ENCODE results near the gene PCGF3. TPM values are rescaled to one million over a fixed set of nuclear protein-coding genes. Genes with fewer than 3 reads are reported as not detected.
A peak's percentile ranks its signal among the peaks of the same experiment; 100 is the strongest.

The PCGF3 gene
- total RNA-seq, 3 donors from 2014 or later: 60.6 to 71.7 (median 69.4) TPM

DNA sequence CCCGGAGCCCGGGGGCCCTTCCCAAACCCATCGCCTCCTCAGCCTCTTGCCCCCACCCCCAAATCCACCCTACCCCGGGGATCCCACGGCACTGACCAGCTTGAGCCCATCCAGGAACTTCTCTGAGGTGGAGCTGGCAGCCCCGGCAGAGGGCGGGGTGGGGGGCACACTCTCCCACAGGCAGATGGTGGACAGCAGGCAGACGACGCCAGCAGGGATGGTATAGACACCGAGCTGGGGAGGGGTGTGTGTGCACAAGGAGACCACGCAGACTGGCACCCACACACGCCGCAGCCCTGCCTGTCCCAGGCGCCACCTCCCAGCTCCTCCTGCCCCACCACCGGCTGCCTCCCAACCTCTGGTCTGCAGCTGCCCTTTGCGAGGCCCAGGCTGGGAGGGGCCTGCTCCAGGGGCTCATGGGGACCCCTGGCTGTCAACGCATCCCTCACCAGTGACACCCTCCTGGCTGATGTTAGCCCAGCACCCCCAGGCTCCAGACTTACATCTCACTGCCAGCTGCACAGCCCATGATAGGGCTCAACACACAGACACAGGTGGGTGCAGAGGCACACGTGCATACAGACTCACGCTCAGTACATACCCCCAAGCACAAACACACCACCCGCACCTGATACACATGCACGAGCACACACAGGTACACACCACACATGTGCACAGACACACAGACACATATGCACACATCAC, 20.9 kb upstream of the PCGF3 start:
- DNase-seq (ENCODE audit: low spot score in 2 of 2): no peak
- peaks cover 23 to 25% of the 10 kb centered on the region in 2 donors for H3K4me1 ChIP-seq
- TF ChIP-seq POLR2A (IDR thresholded peaks at IDR 0.05) (no peak), POLR2AphosphoS5 (IDR thresholded peaks at IDR 0.05) (no peak)
- TF ChIP-seq, protein P1, sequence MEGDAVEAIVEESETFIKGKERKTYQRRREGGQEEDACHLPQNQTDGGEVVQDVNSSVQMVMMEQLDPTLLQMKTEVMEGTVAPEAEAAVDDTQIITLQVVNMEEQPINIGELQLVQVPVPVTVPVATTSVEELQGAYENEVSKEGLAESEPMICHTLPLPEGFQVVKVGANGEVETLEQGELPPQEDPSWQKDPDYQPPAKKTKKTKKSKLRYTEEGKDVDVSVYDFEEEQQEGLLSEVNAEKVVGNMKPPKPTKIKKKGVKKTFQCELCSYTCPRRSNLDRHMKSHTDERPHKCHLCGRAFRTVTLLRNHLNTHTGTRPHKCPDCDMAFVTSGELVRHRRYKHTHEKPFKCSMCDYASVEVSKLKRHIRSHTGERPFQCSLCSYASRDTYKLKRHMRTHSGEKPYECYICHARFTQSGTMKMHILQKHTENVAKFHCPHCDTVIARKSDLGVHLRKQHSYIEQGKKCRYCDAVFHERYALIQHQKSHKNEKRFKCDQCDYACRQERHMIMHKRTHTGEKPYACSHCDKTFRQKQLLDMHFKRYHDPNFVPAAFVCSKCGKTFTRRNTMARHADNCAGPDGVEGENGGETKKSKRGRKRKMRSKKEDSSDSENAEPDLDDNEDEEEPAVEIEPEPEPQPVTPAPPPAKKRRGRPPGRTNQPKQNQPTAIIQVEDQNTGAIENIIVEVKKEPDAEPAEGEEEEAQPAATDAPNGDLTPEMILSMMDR (IDR thresholded peaks at IDR 0.05): no peak
- no peak overlapping the region for H3K27ac ChIP-seq
- no peaks in the 10 kb centered on the region for H3K9me3 ChIP-seq
- no peaks in the 10 kb centered on the region for H3K36me3 ChIP-seq
- H3K4me3 ChIP-seq: no peak overlapping the region
- intact Hi-C loops (cut with DNase I; ENCODE audit: low total_unique reads): loop anchor here (5.0 kb wide), 1 partner anchor 1883 kb away; no protein-coding TSS in a partner anchor
- H3K27me3 ChIP-seq: no peaks in the 10 kb centered on the region

DNA sequence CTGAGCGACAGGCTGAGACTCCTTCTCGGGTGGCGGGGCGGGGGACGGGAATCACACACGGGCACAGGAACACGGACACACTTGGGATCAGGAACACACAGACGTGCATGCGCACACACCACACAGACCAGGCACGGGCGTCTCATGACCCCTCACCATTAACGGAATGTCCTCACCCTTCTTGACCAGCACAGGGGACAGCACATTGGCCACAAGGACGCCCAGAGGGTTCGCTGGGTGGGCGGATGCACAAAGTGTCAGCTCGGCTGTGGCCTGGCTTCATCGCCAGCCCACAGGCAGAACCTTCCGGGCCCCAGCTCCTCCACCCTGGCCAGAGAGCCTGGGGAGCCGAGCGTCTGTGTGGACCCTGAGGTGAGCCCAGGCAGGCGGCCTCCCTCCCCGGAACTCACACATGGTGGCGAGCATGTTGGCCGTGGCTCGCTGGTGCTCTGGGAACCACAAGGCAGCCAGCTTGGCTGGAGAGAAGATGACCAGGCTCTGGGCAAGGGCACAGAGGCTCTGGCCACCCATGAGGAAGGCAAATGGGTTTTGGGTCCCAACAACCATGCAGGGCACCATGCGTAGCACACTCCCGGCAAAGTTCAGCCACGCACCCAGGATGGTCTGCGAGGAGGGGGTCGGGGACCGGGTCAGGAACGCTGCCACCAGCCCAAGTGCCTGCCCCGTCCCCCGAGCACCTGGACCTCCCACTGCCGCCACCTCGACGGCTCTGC, 19.8 kb upstream of the PCGF3 start:
- Histone ChIP-seq H3K4me1 (peaks cover 16 to 19% of the 10 kb centered on the region in 2 donors), H3K36me3 (no peaks in the 10 kb centered on the region), H3K27ac (no peak overlapping the region), H3K9me3 (no peaks in the 10 kb centered on the region), H3K27me3 (no peaks in the 10 kb centered on the region), H3K4me3 (no peak overlapping the region)
- DNase-seq (ENCODE audit: low spot score in 2 of 2): no peak
- no peak for TF ChIP-seq POLR2AphosphoS5 (IDR thresholded peaks at IDR 0.05)
- no peak for TF ChIP-seq POLR2A (IDR thresholded peaks at IDR 0.05)
- TF ChIP-seq, protein P1 (IDR thresholded peaks at IDR 0.05): no peak
- intact Hi-C loops (cut with DNase I; ENCODE audit: low total_unique reads): loop anchor here (5.0 kb wide), 1 partner anchor 1881 kb away; no protein-coding TSS in a partner anchor

DNA sequence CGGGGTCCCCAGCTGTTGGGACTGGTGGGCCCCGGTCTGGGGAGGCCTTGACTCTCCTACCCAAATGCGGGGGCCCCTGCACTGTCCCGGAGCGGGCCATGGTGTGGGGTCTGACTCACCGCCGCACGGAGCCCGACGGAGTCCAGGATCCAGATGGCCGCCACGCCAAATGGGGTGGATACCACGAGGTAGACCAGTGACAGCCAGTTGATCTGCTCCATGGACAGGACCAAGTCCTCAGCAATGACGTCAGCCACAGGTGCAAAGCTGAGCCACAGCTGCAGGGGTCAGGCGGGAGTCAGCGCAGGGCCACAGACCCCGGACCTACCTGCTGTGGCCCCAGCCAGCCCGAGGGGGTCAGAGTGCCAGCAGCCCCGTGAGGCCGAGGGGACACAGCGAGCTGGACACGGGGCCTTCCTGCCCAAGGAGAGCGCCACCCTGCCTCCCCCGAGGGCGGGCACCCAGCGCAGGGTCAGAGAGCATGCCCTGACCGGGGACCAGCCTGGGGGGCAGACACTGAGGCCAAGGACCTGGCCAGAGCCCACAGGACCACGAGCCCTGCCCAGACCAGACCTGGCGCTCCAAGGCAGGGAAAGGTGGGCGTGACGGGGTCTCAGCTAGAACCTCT, 19.1 kb upstream of the PCGF3 start:
- H3K4me1 ChIP-seq: peaks cover 13 to 16% of the 10 kb centered on the region in 2 donors
- no peak for DNase-seq (ENCODE audit: low spot score in 2 of 2)
- peak overlapping the region; percentile 79 to 98 for H3K27ac ChIP-seq
- TF ChIP-seq POLR2A (IDR thresholded peaks at IDR 0.05) (no peak), POLR2AphosphoS5 (IDR thresholded peaks at IDR 0.05) (no peak)
- TF ChIP-seq, protein P1 (IDR thresholded peaks at IDR 0.05): no peak
- intact Hi-C loops (cut with DNase I; ENCODE audit: low total_unique reads): loop anchor here (5.0 kb wide), 1 partner anchor 1881 kb away; no protein-coding TSS in a partner anchor
- H3K27me3 ChIP-seq: no peaks in the 10 kb centered on the region
- H3K36me3 ChIP-seq: no peaks in the 10 kb centered on the region
- H3K9me3 ChIP-seq: no peaks in the 10 kb centered on the region
- H3K4me3 ChIP-seq: peak overlapping the region in 1 of 3 donors; percentile 84

DNA sequence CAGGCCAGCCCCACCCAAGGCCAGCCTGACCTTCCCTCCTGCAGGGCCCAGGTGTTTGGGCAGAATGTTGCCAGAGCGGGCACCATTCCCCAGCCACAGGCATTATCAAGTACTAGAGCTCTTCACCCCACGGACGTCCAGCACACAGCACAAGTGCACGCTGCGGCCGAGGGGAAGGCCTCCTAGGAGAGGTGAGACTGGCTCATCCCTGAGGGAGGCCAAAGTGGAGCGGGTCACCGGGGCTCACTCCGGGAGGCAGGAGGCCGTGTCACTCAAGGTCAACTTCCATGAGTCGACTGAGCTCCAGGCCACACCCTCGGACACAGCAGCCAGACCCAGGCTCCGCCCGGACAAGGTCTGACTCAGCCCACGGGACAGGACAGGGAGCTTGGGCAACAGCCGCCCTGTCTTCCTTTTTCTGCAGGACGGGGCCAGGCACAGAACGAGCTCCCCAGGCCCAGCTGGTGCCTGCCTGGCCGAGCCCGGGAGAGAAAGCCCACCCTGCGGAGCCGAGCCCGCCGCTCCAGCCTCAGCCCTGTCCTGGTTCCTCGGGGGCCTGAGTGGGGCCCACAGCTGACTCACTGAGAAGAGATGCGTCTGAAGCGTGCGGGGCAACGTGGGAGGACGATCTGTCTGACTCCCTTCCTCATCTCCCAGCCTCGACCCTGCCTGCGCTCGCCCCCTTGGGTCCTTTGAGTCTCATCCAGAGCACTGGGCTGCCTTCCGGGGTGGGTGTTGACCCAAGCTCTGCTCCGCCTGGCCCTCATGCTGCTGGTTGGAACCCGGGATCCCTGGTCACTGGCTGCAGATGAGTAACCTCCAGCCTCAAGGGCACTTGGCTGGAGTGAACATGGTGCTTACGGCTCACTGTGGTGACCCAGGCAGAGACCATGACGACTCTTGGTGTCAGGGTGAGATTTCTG, 18.3 kb upstream of the PCGF3 start:
- peak overlapping the region; percentile 24 to 84 (median 57) for H3K4me3 ChIP-seq
- TF ChIP-seq POLR2AphosphoS5 (IDR thresholded peaks at IDR 0.05): no peak
- TF ChIP-seq, protein P1 (IDR thresholded peaks at IDR 0.05): no peak
- TF ChIP-seq POLR2A (IDR thresholded peaks at IDR 0.05): peak; percentile 30
- H3K4me1 ChIP-seq: peaks cover 13 to 16% of the 10 kb centered on the region in 2 donors
- H3K9me3 ChIP-seq: no peaks in the 10 kb centered on the region
- intact Hi-C loops (cut with DNase I; ENCODE audit: low total_unique reads): loop anchor here (5.0 kb wide), 1 partner anchor 1880 kb away; no protein-coding TSS in a partner anchor
- DNase-seq (ENCODE audit: low spot score in 2 of 2): peak; percentile 83 to 89
- H3K36me3 ChIP-seq: no peaks in the 10 kb centered on the region
- no peaks in the 10 kb centered on the region for H3K27me3 ChIP-seq
- peak overlapping the region; percentile 79 to 98 for H3K27ac ChIP-seq
